Activated T-helper 1 cell treated with anti-CD3 and anti-CD28 coated beads, Interleukin-2, amount 50 U/mL, for 16 hours (primary cell): ENCODE data around the gene MUS81.

ENCODE experiments used
- DNase-seq, 2 donors: peaks; one replicate each; pipeline ENCODE4 v3.0.0-alpha.2; 2020; ENCODE audit warnings: low read depth in 1 of 2, low spot score in 1 of 2

The MUS81 gene

DNA sequence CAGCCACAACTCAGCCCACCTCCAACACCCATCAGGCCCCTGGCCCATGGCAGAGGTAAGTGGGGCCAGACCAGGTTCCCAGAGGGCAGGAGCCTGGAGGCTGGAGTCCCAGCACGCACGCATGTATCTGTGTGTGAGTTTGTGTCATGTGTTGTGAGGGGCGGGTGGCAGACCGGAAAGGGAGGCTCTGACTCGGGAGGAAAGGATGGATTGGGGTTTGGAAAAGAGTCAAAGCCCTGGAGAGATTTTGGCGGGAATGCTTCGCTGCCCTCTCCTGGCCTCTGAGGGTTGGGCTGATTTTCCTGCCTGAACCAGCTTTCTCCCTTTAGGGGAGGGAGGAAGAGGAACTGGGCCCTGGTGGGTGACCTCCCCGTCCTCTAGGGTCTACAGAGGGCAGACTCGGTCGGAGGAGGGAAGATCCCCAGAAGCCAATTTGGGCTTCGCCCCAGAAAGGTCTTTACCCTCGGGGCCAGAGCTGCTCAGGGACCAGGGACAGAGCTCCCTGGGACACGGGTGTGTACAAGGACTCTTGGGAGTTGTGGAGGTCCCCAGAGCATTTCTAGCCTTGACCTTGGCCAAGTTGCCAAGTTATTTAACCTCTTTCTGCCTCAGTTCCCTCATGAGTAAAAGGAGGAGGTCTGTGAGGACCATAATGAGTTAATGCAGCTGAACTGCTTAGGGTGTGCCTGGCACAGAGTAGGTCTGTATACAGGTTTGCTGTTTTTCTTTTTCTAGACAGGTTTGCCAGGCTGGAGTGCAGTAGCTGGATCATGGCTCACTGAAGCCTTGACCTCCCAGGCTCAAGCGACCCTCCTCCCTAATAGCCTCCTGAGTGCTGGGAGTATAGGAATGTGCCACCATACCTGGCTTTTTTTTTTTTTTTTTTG is 51.7 kb downstream of the MUS81 start:
- no peak for DNase-seq

DNA sequence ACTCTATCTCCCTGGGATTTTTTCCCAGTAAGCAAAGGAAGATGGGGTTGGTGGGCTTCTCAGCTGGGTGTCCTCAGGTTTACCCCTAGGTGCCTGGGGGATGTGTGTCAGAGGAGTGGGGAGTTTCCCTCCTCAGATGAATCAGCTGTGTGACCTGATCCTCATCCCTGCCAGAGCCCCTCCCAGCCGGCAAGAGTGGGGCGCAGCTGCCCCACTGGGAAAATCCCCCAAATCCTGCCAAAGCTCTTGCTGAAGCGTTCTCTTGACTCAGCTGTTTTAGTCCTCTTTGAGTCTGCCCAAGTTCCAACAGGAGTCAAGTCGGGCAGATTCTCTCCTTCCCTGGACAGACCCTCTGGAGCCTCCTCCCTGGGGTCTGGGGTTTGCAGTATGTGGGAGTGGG is 52.6 kb downstream of the MUS81 start:
- DNase-seq = no peak

DNA sequence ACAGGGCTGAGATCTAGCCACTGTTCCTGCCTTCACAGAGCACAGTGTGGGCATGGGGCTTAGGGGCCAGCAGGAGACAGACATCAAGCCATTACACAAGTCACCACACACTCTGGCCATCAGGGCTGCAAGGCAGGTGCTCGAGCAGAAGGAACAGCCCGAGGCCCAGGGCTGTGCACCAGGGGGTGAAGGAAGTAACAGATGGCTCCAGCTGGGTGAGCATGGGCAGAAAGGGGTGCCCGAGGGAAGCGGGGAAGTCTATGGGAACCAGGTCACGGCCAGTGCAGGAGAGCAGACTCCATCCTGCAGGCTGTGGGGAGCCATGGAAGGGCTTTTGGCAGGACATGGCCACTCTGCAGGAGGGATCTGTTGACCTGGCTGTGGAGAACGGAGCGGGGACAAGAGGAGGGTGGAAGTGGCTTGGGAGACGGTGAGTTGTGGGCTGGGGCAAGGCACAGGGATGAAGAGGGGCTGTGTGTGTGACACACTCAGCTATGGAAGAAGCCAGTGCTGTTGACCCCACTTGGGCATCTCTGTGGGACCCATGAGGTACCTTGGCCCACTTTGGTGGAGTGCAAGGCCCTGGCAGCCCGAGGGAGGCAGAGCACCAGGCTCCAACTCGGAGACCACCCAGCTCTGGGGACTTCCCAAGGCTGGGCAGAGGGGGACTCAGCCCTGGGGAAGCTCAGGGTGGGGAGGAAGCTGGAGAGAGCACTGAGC is 55.0 kb downstream of the MUS81 start:
- no peak for DNase-seq

DNA sequence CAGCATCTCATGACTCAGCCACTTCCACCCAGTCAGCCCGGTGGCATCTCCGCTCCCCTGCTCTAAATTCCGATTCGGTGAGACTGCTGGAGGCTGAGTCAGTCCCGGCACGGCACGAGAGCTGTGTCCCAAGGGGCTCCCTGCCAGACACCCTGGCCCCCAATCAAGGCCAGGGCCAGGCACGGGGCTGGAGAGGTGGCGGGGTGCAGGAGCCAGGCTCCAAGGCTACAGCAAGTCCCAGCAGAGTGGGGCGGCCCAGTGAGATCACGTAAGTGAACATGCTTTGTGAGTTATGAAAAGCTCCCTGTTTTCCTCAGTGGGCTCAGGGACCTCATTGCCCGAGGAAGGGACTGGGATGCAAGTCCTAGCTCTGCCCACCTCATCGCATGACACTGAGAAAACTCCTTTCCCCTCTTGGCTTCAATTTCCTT is 55.6 kb downstream of the MUS81 start:
- no peak for DNase-seq
